A549 (cell line): Measurements from ENCODE around the gene ZNF385B.

Source experiments
- CTCF ChIP-seq: fragments of >200 bp; sonication (Bioruptor Twin); formaldehyde crosslinking; IDR thresholded peaks from 3 replicates; pipeline ENCODE4 v1.5.1; 2016
- EP300 ChIP-seq, 2 experiments: fragments of >200 bp; sonication (Bioruptor Twin); formaldehyde crosslinking; IDR thresholded peaks; 2 replicates in 1 of 2; 3 replicates in 1 of 2; pipeline ENCODE4 v1.6.1; 2016 to 2017
- HOXB5 ChIP-seq: fragments of 250-450 bp; sonication (Bioruptor Pico); IDR thresholded peaks from 2 replicates; pipeline ENCODE4 v1.5.0; 2020; ENCODE audit warnings: mild to moderate bottlenecking, moderate library complexity
- JUNB ChIP-seq: fragments of >200 bp; sonication (Bioruptor Twin); formaldehyde crosslinking; IDR thresholded peaks from 2 replicates; pipeline ENCODE4 v1.6.1; 2016
- MAZ ChIP-seq: fragments of 150-350 bp; IDR thresholded peaks from 2 replicates; pipeline ENCODE4 v1.6.1; 2014; ENCODE audit warnings: antibody characterized with exemption, low read depth, low read length, borderline replicate concordance
- RAD21 ChIP-seq, 2 experiments: fragments of >200 bp in 1 of 2; sonication (Bioruptor Twin) in 1 of 2; formaldehyde crosslinking in 1 of 2; IDR thresholded peaks in 1 of 2; conservative IDR thresholded peaks in 1 of 2; 2 replicates in 1 of 2; 3 replicates in 1 of 2; pipeline ENCODE4 v1.6.1; 2012 to 2018; ENCODE audit warnings: inconsistent platforms in 1 of 2
- ZSCAN20 ChIP-seq: fragments of 250-450 bp; sonication (Bioruptor Pico); IDR thresholded peaks from 2 replicates; pipeline ENCODE4 v1.8.0; 2022; ENCODE audit warnings: mild to moderate bottlenecking, moderate library complexity
- TF ChIP-seq, protein P1 (sequence below): fragments of 200-600 bp; sonication (generic); IDR thresholded peaks from 2 replicates; pipeline ENCODE4 v1.6.1; 2016; ENCODE audit warnings: antibody characterized with exemption, mild to moderate bottlenecking, moderate library complexity

DNA sequence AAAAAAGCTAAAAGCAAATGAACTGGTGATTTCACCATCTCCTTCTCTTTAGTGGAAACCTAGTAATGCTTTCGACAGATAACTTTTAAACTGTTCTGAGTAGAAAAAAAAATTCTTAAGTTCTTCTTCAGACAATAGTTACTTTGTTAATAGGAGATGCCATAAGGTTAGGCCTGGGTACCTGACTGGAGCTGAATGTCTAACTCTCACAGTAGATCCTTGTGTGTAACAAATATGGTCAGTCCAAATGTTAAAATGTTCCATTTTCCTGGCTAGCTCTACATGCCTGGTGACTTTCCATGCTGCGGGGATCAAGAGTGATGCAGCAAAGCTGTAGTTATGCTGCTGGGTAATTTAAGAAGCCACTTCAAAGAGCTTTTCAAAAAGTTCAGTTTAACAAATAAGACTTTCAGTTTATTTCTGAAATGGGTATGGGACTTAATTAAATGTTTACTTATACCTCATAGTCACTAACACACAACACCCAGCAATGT is 332.8 kb downstream of the ZNF385B start:
- TF ChIP-seq JUNB (no peak), HOXB5 (CRISPR knock-in tag) (no peak), ZSCAN20 (CRISPR knock-in tag) (no peak), CTCF (no peak), EP300 (IDR thresholded peaks at IDR 0.05) (no peak), RAD21 (conservative IDR thresholded peaks at IDR 0.05 in 1 of 2, IDR thresholded peaks at IDR 0.05 in 1 of 2) (no peak), MAZ (no peak)
- TF ChIP-seq, protein P1, sequence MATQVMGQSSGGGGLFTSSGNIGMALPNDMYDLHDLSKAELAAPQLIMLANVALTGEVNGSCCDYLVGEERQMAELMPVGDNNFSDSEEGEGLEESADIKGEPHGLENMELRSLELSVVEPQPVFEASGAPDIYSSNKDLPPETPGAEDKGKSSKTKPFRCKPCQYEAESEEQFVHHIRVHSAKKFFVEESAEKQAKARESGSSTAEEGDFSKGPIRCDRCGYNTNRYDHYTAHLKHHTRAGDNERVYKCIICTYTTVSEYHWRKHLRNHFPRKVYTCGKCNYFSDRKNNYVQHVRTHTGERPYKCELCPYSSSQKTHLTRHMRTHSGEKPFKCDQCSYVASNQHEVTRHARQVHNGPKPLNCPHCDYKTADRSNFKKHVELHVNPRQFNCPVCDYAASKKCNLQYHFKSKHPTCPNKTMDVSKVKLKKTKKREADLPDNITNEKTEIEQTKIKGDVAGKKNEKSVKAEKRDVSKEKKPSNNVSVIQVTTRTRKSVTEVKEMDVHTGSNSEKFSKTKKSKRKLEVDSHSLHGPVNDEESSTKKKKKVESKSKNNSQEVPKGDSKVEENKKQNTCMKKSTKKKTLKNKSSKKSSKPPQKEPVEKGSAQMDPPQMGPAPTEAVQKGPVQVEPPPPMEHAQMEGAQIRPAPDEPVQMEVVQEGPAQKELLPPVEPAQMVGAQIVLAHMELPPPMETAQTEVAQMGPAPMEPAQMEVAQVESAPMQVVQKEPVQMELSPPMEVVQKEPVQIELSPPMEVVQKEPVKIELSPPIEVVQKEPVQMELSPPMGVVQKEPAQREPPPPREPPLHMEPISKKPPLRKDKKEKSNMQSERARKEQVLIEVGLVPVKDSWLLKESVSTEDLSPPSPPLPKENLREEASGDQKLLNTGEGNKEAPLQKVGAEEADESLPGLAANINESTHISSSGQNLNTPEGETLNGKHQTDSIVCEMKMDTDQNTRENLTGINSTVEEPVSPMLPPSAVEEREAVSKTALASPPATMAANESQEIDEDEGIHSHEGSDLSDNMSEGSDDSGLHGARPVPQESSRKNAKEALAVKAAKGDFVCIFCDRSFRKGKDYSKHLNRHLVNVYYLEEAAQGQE = no peak
